Hematopoietic multipotent progenitor cell treated with erythropoietin and hydrocortisone succinate and interleukin-3 and kit ligand, for 6 days (in vitro differentiated cells): ENCODE results near the gene BCL2L12.
"Not testable (repeated sequence)": the region's sequence is repeated elsewhere in the genome, so short reads cannot be mapped to it uniquely, and the experiment has no call there.

Experiments used
- DNase-seq: peaks from one replicate; pipeline ENCODE4 v3.0.0-alpha.2; 2015

BCL2L12 gene

GRCh38 chr19:49665351-49666119 is at the start of gene BCL2L12, which contains the start of gene IRF3:
BCL2L12 (plus strand) TSS chr19:49665933; CDS start chr19:49666693, 760 bp downstream.
IRF3 (minus strand) TSS chr19:49665857; CDS start chr19:49664838, 1,019 bp downstream.
- DNase-seq: peak; percentile 99

GRCh38 chr19:49616532-49616931 is 49.2 kb upstream of the BCL2L12 start:
- DNase-seq: no peak

- DNase-seq: no peak
Measured at GRCh38 chr19:49616945-49617344, 48.8 kb upstream of the BCL2L12 start.

- not testable (repeated sequence) for DNase-seq
Measured at GRCh38 chr19:49617860-49618259, 47.9 kb upstream of the BCL2L12 start.

- DNase-seq: no peak
Measured at GRCh38 chr19:49624967-49625910, 40.5 kb upstream of the BCL2L12 start.

GRCh38 chr19:49626226-49626625 is 39.5 kb upstream of the BCL2L12 start:
- no peak for DNase-seq

- DNase-seq: no peak
Measured at GRCh38 chr19:49629659-49630058, 36.1 kb upstream of the BCL2L12 start.

- DNase-seq: no peak
Measured at GRCh38 chr19:49631014-49631588, 34.6 kb upstream of the BCL2L12 start.

- no peak for DNase-seq
Measured at GRCh38 chr19:49631610-49632192, 34.0 kb upstream of the BCL2L12 start.

GRCh38 chr19:49632576-49632975 is 33.2 kb upstream of the BCL2L12 start:
- DNase-seq: no peak

- DNase-seq: not testable (repeated sequence)
Measured at GRCh38 chr19:49633273-49633672, 32.5 kb upstream of the BCL2L12 start.

GRCh38 chr19:49635530-49636232 is 30.1 kb upstream of the BCL2L12 start:
- DNase-seq: peak; percentile 18

- no peak for DNase-seq
Measured at GRCh38 chr19:49636233-49636932, 29.4 kb upstream of the BCL2L12 start.

GRCh38 chr19:49637821-49638738 is 27.7 kb upstream of the BCL2L12 start:
- DNase-seq: peak; percentile 61

- no peak for DNase-seq
Measured at GRCh38 chr19:49639401-49640112, 26.2 kb upstream of the BCL2L12 start.

- peak; percentile 100 for DNase-seq
Measured at GRCh38 chr19:49640113-49640898, 25.4 kb upstream of the BCL2L12 start, which contains the start of gene RRAS. RRAS (minus strand) TSS chr19:49640143; CDS start chr19:49640098, 45 bp downstream.

GRCh38 chr19:49641688-49642491 is 23.8 kb upstream of the BCL2L12 start, which contains the start of gene SCAF1:
SCAF1 (plus strand) TSS chr19:49642209; CDS start chr19:49645027, 2,818 bp downstream.
- DNase-seq: peak; percentile 99
